ENCODE data around the gene IP6K3. TPM values are rescaled to one million over a fixed set of nuclear protein-coding genes. Genes with fewer than 3 reads are reported as not detected.

IP6K3 gene
- total RNA-seq, 1 experiment from 2014 or later = not detected

DNA sequence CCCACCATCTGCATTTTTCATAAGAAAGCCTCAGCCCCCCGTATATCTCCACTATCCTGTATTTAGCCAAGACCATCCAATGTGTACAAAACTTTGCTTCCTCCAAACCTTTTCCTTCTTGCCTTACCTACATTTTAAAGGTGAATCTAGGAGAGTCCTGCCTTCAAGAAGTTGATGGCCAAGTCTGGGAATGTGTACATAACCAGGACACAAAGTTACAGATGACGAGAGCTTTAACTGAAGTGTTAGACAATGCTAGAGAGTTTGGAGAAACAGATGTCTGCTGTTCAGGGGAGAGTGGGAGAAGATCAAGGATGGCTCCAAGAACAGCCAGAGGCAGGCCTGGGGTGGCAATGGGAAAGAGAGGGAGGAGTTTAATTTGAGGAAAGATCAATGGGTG is 32.9 kb downstream of the IP6K3 start:
- H3K27me3 ChIP-seq (replicated peaks; ENCODE audit: insufficient read depth, low read depth, low read length, poor library complexity) = no peaks in the 10 kb centered on the region
- H3K4me3 ChIP-seq (ENCODE audit: low read depth, low read length, poor library complexity, severe bottlenecking) = no peak overlapping the region
- CTCF ChIA-PET = no interaction called here
- TF ChIP-seq, protein P1, sequence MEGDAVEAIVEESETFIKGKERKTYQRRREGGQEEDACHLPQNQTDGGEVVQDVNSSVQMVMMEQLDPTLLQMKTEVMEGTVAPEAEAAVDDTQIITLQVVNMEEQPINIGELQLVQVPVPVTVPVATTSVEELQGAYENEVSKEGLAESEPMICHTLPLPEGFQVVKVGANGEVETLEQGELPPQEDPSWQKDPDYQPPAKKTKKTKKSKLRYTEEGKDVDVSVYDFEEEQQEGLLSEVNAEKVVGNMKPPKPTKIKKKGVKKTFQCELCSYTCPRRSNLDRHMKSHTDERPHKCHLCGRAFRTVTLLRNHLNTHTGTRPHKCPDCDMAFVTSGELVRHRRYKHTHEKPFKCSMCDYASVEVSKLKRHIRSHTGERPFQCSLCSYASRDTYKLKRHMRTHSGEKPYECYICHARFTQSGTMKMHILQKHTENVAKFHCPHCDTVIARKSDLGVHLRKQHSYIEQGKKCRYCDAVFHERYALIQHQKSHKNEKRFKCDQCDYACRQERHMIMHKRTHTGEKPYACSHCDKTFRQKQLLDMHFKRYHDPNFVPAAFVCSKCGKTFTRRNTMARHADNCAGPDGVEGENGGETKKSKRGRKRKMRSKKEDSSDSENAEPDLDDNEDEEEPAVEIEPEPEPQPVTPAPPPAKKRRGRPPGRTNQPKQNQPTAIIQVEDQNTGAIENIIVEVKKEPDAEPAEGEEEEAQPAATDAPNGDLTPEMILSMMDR (conservative IDR thresholded peaks at IDR 0.05; ENCODE audit: low read depth, low read length) = no peak
- no peak for TF ChIP-seq EZH2 (IDR thresholded peaks at IDR 0.05; ENCODE audit: borderline replicate concordance, low read depth, low read length, poor library complexity, severe bottlenecking)
- H3K36me3 ChIP-seq (ENCODE audit: insufficient read depth, low read length, poor library complexity, severe bottlenecking) = peaks cover 15% of the 10 kb centered on the region
- H3K9me3 ChIP-seq (ENCODE audit: low read depth, low read length, poor library complexity, severe bottlenecking) = no peaks in the 10 kb centered on the region
- H3K27ac ChIP-seq (ENCODE audit: low read depth, low read length, poor library complexity, severe bottlenecking) = no peak overlapping the region
- DNase-seq (ENCODE audit: low spot score) = no peak
- no TSS peak for BruUV-seq (replicated peaks)
- H3K4me1 ChIP-seq (ENCODE audit: insufficient read depth, low read length, poor library complexity, severe bottlenecking) = peaks cover 20% of the 10 kb centered on the region
- POLR2A ChIA-PET (ENCODE audit: low non-redundant PET) = no interaction called here
- intact Hi-C loops (cut with micrococcal nuclease; ENCODE audit: unreplicated experiment) = loop anchor here (5.0 to 10.0 kb wide), 2 partner anchors 59 to 441 kb away; no protein-coding TSS in a partner anchor

DNA sequence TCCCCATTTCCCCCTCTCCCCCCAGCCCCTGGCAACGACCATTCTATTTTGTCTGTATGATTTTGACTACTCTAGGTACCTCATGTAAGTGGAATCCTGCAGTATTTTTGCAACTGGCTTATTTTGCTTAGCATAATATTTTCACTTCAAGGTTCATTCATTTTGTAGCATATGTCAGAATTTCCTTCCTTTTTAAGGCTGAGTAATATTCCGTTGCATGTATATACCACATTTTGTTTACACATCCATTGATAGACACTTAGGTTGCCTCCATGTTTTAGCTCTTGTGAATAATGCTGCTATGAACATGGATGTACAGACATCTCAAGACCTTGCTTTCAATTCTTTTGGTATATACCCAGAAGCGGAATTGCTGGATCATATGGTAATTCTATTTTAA is 33.8 kb downstream of the IP6K3 start:
- no peak for DNase-seq (ENCODE audit: low spot score)
- Histone ChIP-seq H3K4me1 (ENCODE audit: insufficient read depth, low read length, poor library complexity, severe bottlenecking) (peaks cover 21% of the 10 kb centered on the region), H3K27ac (ENCODE audit: low read depth, low read length, poor library complexity, severe bottlenecking) (no peak overlapping the region), H3K4me3 (ENCODE audit: low read depth, low read length, poor library complexity, severe bottlenecking) (no peak overlapping the region), H3K27me3 (replicated peaks; ENCODE audit: insufficient read depth, low read depth, low read length, poor library complexity) (no peaks in the 10 kb centered on the region), H3K36me3 (ENCODE audit: insufficient read depth, low read length, poor library complexity, severe bottlenecking) (peaks cover 21% of the 10 kb centered on the region), H3K9me3 (ENCODE audit: low read depth, low read length, poor library complexity, severe bottlenecking) (no peaks in the 10 kb centered on the region)
- ChIA-PET POLR2A (ENCODE audit: low non-redundant PET) (no interaction called here), CTCF (no interaction called here)
- TF ChIP-seq, protein P1 (conservative IDR thresholded peaks at IDR 0.05; ENCODE audit: low read depth, low read length) = no peak
- TF ChIP-seq EZH2 (IDR thresholded peaks at IDR 0.05; ENCODE audit: borderline replicate concordance, low read depth, low read length, poor library complexity, severe bottlenecking) = no peak
- intact Hi-C loops (cut with micrococcal nuclease; ENCODE audit: unreplicated experiment) = loop anchor here (5.0 to 10.0 kb wide), 2 partner anchors 59 to 442 kb away; no protein-coding TSS in a partner anchor
- BruUV-seq (replicated peaks) = no TSS peak

DNA sequence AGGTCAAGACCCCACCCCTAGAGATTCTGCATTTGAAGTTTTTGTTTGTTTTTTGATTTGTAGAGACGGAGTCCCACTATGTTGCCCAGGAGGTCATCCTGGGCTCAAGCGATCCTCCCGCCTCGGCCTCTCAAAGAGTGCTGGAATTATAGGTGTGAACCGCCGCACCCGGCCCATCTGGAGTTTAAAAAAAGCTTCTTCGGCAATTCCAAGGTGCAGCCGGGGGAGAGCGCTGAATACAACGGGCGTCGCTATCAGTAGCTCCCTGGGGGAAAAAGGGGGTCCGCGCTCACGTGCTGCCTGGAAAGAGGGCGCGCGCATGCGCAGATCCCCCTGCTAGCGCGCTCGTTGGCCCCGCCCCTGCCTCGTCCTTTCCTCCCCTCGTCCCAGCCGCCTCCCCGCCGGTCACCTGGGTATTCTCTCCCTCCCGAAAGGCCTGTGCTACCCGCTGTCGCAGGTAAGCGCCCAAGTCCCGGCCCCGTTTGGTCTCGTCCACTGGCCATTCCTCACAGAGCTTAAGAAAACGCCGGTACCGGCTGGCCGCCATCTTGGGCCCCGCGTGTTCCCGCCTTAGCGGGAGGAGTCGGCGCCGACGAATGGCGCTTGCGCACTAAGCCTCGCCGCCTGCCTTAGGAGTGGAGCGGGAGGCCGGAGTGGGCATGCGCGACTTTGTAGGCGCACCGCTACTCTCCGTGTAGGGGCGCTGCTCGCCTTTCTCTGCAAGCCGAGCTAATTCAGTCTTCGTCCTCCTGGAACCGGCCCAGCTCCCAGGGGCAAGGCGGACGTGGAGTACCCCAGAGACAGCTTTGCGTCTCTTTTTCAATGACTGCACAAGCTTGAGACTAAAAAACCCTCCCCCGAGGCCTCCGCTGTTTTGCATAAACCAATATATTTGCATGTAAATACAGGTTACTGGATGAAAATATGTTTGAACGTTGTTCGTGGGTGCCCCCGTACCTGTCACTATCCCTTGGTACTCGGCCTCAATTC is 35.3 kb downstream of the IP6K3 start, which contains the start of gene UQCC2:
TSS of gene UQCC2 (minus strand) at position 561 of the 990 bp plus-strand sequence. CDS start at position 547, 14 bp downstream.
- ChIA-PET CTCF (interaction anchor here (0.5 to 1.8 kb wide), 19 partner anchors 11 to 1244 kb away, joined by 3 to 9 read pairs (median 5); no protein-coding TSS in a partner anchor), POLR2A (ENCODE audit: low non-redundant PET) (interaction anchor here (0.5 to 1.0 kb wide), 3 partner anchors 10 to 1853 kb away, joined by 3 to 4 read pairs (median 3); no protein-coding TSS in a partner anchor)
- Histone ChIP-seq H3K4me1 (ENCODE audit: insufficient read depth, low read length, poor library complexity, severe bottlenecking) (peaks cover 26% of the 10 kb centered on the region), H3K27ac (ENCODE audit: low read depth, low read length, poor library complexity, severe bottlenecking) (peak within 1 kb of the TSS; percentile 98), H3K27me3 (replicated peaks; ENCODE audit: insufficient read depth, low read depth, low read length, poor library complexity) (no peaks in the 10 kb centered on the region), H3K9me3 (ENCODE audit: low read depth, low read length, poor library complexity, severe bottlenecking) (no peaks in the 10 kb centered on the region), H3K4me3 (ENCODE audit: low read depth, low read length, poor library complexity, severe bottlenecking) (peak within 1 kb of the TSS; percentile 64), H3K36me3 (ENCODE audit: insufficient read depth, low read length, poor library complexity, severe bottlenecking) (peaks cover 27% of the 10 kb centered on the region)
- BruUV-seq (replicated peaks) = TSS peak; percentile 39
- no peak for TF ChIP-seq EZH2 (IDR thresholded peaks at IDR 0.05; ENCODE audit: borderline replicate concordance, low read depth, low read length, poor library complexity, severe bottlenecking)
- TF ChIP-seq, protein P1 (conservative IDR thresholded peaks at IDR 0.05; ENCODE audit: low read depth, low read length) = peak; percentile 82
- peak; percentile 98 for DNase-seq (ENCODE audit: low spot score)
- intact Hi-C loops (cut with micrococcal nuclease; ENCODE audit: unreplicated experiment) = loop anchor here (5.0 to 10.0 kb wide), 2 partner anchors 61 to 443 kb away; no protein-coding TSS in a partner anchor
